Activated naive CD8-positive, alpha-beta T cell treated with anti-CD3 and anti-CD28 coated beads, Interleukin-2, amount 50 U/mL, for 24 hours (primary cell): ENCODE measurements around the gene BBS7.

Source experiments
- ATAC-seq: fragments of 150-1000 bp; cut with Tn5 transposase; one replicate; pipeline ENCODE4 v1.10.0; 2021
- DNase-seq: peaks from one replicate; pipeline ENCODE4 v3.0.0; 2021
- H3K27ac Mint-ChIP-seq: one replicate; pipeline ENCODE4 v1.8.0; 2021; ENCODE audit warnings: mild to moderate bottlenecking, mixed read lengths
- H3K27me3 Mint-ChIP-seq: one replicate; pipeline ENCODE4 v1.8.0; 2021; ENCODE audit warnings: mixed read lengths
- H3K36me3 Mint-ChIP-seq: one replicate; pipeline ENCODE4 v1.8.0; 2021; ENCODE audit warnings: low read depth, mixed read lengths
- H3K4me1 Mint-ChIP-seq: one replicate; pipeline ENCODE4 v1.8.0; 2021; ENCODE audit warnings: mixed read lengths
- H3K4me3 Mint-ChIP-seq: one replicate; pipeline ENCODE4 v1.8.0; 2021; ENCODE audit warnings: mild to moderate bottlenecking, moderate library complexity, mixed read lengths
- H3K9me3 Mint-ChIP-seq: one replicate; pipeline ENCODE4 v1.8.0; 2021; ENCODE audit warnings: mixed read lengths

Gene BBS7

DNA sequence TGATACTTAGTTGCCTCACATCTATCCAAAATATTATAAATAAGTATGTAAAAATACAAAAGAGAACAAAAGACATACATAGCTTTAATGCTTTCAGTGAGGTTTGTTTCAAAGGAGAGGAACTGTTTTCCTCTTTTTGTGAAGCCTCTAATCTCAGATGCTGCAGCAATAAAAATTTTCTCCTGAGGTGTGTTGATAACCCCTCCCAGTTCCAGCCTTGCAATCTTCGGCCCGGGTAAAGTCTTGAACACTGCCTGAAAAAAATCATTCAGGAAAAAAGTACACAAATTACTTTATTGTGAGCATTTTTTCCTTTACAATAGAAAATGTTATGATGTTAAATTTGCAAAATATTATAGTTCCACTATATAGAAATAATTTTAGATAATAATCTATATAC, 8.8 kb downstream of the BBS7 start:
- Mint-ChIP-seq H3K36me3 (peaks cover 32% of the 10 kb centered on the region), H3K27me3 (no peaks in the 10 kb centered on the region)

DNA sequence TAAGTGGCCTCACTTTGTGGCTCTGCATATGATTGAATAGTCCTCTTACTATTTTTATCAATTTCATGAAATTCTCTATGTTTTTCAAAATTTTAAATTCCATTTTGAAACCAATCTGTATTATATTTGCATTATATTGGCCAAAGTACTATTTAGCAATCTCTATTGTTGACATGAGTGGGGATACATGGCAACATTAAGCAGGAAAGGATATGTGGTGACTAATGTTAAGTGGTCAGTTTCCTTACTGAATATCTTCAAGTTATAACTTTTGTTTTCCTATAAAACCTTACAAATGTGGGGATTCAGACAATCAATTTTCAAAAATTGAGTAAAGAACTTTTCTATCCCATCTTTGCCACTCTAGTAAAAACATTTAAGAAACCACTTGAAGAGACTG, 10.2 kb downstream of the BBS7 start:
- Mint-ChIP-seq H3K4me3 (no peak overlapping the region), H3K9me3 (no peaks in the 10 kb centered on the region), H3K4me1 (peaks cover 13% of the 10 kb centered on the region), H3K27me3 (no peaks in the 10 kb centered on the region), H3K27ac (no peak overlapping the region), H3K36me3 (peaks cover 24% of the 10 kb centered on the region)
- no peak for ATAC-seq
- DNase-seq = no peak

More for the DNA sequence above, 8.8 kb downstream of the BBS7 start:
- no peak overlapping the region for H3K27ac Mint-ChIP-seq
- H3K9me3 Mint-ChIP-seq = no peaks in the 10 kb centered on the region
- H3K4me1 Mint-ChIP-seq = peaks cover 13% of the 10 kb centered on the region
- ATAC-seq (no peak), DNase-seq (no peak)
- no peak overlapping the region for H3K4me3 Mint-ChIP-seq

DNA sequence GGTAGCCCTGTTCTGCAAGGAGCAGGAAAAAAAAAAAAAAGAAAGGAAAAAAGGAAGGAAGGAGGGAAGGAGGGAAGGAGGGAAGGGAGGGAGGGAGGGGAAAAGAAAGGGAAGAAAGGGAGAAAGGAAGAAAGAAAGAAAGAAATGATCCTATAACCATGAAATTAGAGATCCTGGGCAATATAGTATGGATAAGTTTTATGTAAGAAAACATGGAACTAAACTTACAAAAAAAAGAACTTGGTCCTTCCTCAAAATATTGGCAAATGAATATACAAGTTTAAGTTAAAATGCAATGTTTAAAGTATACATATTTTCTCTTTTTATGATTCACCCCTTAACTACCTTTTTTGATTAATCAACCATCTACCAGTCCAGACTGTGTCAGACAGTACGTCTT, 18.9 kb downstream of the BBS7 start:
- H3K27ac Mint-ChIP-seq = no peak overlapping the region
- no peaks in the 10 kb centered on the region for H3K4me1 Mint-ChIP-seq
- DNase-seq (no peak), ATAC-seq (no peak)
- H3K27me3 Mint-ChIP-seq = no peaks in the 10 kb centered on the region
- peaks cover 15% of the 10 kb centered on the region for H3K36me3 Mint-ChIP-seq
- no peaks in the 10 kb centered on the region for H3K9me3 Mint-ChIP-seq
- no peak overlapping the region for H3K4me3 Mint-ChIP-seq

GRCh38 chr4:121846662-121847061, 23.6 kb downstream of the BBS7 start:
- ATAC-seq (no peak), DNase-seq (no peak)
- no peak overlapping the region for H3K4me3 Mint-ChIP-seq
- no peak overlapping the region for H3K27ac Mint-ChIP-seq
- no peaks in the 10 kb centered on the region for H3K9me3 Mint-ChIP-seq
- H3K4me1 Mint-ChIP-seq = no peaks in the 10 kb centered on the region
- H3K36me3 Mint-ChIP-seq = peaks cover 25% of the 10 kb centered on the region
- H3K27me3 Mint-ChIP-seq = no peaks in the 10 kb centered on the region

DNA sequence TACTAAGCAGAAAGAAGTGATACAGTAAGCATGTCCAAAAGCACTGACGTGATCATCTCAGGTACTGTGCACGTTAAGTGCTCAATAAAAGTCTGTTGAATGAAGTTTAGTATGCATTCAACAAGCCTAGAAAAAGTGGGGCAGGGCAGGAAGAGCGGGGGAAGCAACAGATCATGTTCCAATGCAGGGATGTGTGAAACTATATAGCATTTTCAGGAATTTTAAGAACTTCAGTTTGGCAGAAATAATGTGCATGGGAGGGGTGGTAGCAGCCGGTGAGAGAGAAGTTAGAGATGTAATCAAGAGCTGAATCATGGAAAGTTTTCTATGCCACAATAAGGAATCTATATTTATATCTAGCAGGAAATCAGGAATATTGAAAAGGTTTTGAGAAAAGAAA, 27.4 kb downstream of the BBS7 start:
- Mint-ChIP-seq H3K9me3 (no peaks in the 10 kb centered on the region), H3K36me3 (peaks cover 34% of the 10 kb centered on the region), H3K4me3 (no peak overlapping the region), H3K27ac (no peak overlapping the region), H3K27me3 (no peaks in the 10 kb centered on the region), H3K4me1 (no peaks in the 10 kb centered on the region)
- ATAC-seq = no peak
- no peak for DNase-seq

- Mint-ChIP-seq H3K27me3 (no peaks in the 10 kb centered on the region), H3K9me3 (no peaks in the 10 kb centered on the region), H3K27ac (no peak overlapping the region), H3K4me1 (no peaks in the 10 kb centered on the region), H3K4me3 (no peak overlapping the region), H3K36me3 (peaks cover 27% of the 10 kb centered on the region)
- ATAC-seq (no peak), DNase-seq (no peak)
These were observed 32.1 kb downstream of the BBS7 start for GRCh38 chr4:121838136-121838535.

GRCh38 chr4:121829511-121829910, 40.8 kb downstream of the BBS7 start:
- no peaks in the 10 kb centered on the region for H3K4me1 Mint-ChIP-seq
- no peak for ATAC-seq
- no peaks in the 10 kb centered on the region for H3K9me3 Mint-ChIP-seq
- DNase-seq = no peak
- H3K4me3 Mint-ChIP-seq = no peak overlapping the region
- H3K36me3 Mint-ChIP-seq = peaks cover 12% of the 10 kb centered on the region
- no peaks in the 10 kb centered on the region for H3K27me3 Mint-ChIP-seq
- no peak overlapping the region for H3K27ac Mint-ChIP-seq

DNA sequence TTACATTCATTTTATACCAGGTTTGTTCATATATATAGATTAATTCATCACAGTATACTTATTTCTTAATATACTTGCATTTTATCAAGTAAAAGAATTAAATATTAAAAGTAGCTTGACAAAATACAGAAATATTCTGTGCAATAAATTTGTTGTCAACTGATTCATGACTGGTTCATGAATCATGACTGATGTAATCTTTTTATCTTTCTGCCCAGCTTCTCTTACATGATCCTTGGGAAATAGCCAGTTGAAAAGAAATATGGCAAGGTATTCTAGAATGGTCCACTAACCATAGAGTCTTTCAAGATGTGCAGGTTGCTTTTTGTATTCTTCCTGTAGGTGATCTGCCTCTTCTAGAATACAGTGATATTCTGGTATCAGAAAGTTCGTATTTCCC, 42.4 kb downstream of the BBS7 start:
- Mint-ChIP-seq H3K36me3 (peaks cover 16% of the 10 kb centered on the region), H3K9me3 (no peaks in the 10 kb centered on the region), H3K4me1 (peaks cover 8% of the 10 kb centered on the region), H3K27ac (no peak overlapping the region), H3K27me3 (no peaks in the 10 kb centered on the region), H3K4me3 (no peak overlapping the region)
- DNase-seq = no peak
- no peak for ATAC-seq

GRCh38 chr4:121824950-121825349, 45.3 kb downstream of the BBS7 start:
- peaks cover 34% of the 10 kb centered on the region for H3K36me3 Mint-ChIP-seq
- no peaks in the 10 kb centered on the region for H3K27me3 Mint-ChIP-seq
- no peak overlapping the region for H3K27ac Mint-ChIP-seq
- DNase-seq (no peak), ATAC-seq (no peak)
- no peaks in the 10 kb centered on the region for H3K9me3 Mint-ChIP-seq
- H3K4me1 Mint-ChIP-seq = peaks cover 30% of the 10 kb centered on the region
- no peak overlapping the region for H3K4me3 Mint-ChIP-seq

DNA sequence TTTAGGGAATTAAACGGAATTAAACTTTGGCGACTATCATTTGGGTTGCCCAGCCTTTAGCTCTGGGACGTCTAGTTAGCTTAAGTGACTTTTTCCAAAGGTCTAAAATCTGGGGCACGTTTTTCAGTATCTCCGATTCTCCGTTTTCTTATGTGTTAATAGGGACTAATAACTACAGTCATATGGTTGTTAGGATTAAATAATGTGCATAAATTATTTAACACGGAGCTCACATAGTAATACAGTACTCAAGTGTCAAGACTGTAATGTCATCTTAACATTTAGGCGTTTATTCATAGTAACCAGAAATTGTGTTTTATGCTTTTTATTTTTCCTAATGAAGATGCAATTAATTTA, 46.1 kb downstream of the BBS7 start:
- ATAC-seq (no peak), DNase-seq (no peak)
- H3K4me3 Mint-ChIP-seq = peak overlapping the region; percentile 99
- H3K4me1 Mint-ChIP-seq = peaks cover 34% of the 10 kb centered on the region
- no peaks in the 10 kb centered on the region for H3K27me3 Mint-ChIP-seq
- peak overlapping the region; percentile 84 for H3K27ac Mint-ChIP-seq
- no peaks in the 10 kb centered on the region for H3K9me3 Mint-ChIP-seq
- H3K36me3 Mint-ChIP-seq = peaks cover 40% of the 10 kb centered on the region

GRCh38 chr4:121823505-121824170, 46.6 kb downstream of the BBS7 start, which contains the start of gene CCNA2:
TSS of gene CCNA2 (minus strand) at chr4:121823883. CDS start at chr4:121823628, 255 bp downstream.
- DNase-seq = peak; percentile 96
- Mint-ChIP-seq H3K9me3 (no peaks in the 10 kb centered on the region), H3K27ac (peak within 1 kb of the TSS; percentile 84), H3K4me3 (peak within 1 kb of the TSS; percentile 99), H3K4me1 (peaks cover 37% of the 10 kb centered on the region), H3K36me3 (peaks cover 46% of the 10 kb centered on the region), H3K27me3 (no peaks in the 10 kb centered on the region)
- ATAC-seq = peak; percentile 94

GRCh38 chr4:121822796-121823504, 47.3 kb downstream of the BBS7 start:
- Mint-ChIP-seq H3K36me3 (peaks cover 50% of the 10 kb centered on the region), H3K27ac (peak overlapping the region; percentile 84), H3K9me3 (no peaks in the 10 kb centered on the region), H3K4me1 (peaks cover 37% of the 10 kb centered on the region), H3K27me3 (no peaks in the 10 kb centered on the region), H3K4me3 (peak overlapping the region; percentile 99)
- ATAC-seq = peak; percentile 45
- peak; percentile 39 for DNase-seq

- peaks cover 54% of the 10 kb centered on the region for H3K36me3 Mint-ChIP-seq
- H3K4me1 Mint-ChIP-seq = peaks cover 37% of the 10 kb centered on the region
- no peak for ATAC-seq
- no peak overlapping the region for H3K27ac Mint-ChIP-seq
- peak overlapping the region; percentile 99 for H3K4me3 Mint-ChIP-seq
- no peaks in the 10 kb centered on the region for H3K9me3 Mint-ChIP-seq
- DNase-seq = no peak
- no peaks in the 10 kb centered on the region for H3K27me3 Mint-ChIP-seq
These were observed 48.2 kb downstream of the BBS7 start for GRCh38 chr4:121822047-121822446.

- Mint-ChIP-seq H3K27ac (peak overlapping the region; percentile 10), H3K9me3 (no peaks in the 10 kb centered on the region), H3K4me1 (peaks cover 36% of the 10 kb centered on the region), H3K27me3 (no peaks in the 10 kb centered on the region), H3K4me3 (no peak overlapping the region), H3K36me3 (peaks cover 70% of the 10 kb centered on the region)
- DNase-seq (no peak), ATAC-seq (no peak)
These were observed 50.9 kb downstream of the BBS7 start for GRCh38 chr4:121819216-121819965.

DNA sequence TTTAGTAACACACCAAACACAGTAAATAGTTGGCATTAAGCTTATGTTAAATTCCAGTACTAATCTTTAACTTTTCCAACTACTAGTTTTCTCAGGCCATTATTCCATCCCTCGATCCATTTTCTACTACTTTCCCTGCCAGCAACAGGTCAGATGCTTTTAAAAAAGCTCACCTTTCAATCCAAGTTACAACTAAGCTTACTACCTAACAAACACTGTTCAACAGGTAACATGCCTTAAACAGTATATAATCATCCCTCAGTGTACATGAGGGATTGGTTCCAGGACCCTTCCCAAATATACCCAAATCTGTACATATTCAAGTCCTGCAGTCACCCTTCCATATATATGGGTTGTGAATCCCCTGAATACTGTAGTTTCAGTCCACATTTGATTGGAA, 52.1 kb downstream of the BBS7 start:
- Mint-ChIP-seq H3K36me3 (peaks cover 75% of the 10 kb centered on the region), H3K4me3 (no peak overlapping the region), H3K9me3 (no peaks in the 10 kb centered on the region), H3K27ac (peak overlapping the region; percentile 34), H3K27me3 (no peaks in the 10 kb centered on the region), H3K4me1 (peaks cover 29% of the 10 kb centered on the region)
- no peak for ATAC-seq
- no peak for DNase-seq
